NCI-H187 treated with DMSO at 0.1 percent for 48 hours (cell line): ENCODE data around the gene DSG1.
"Not testable (repeated sequence)": the region's sequence is repeated elsewhere in the genome, so short reads cannot be mapped to it uniquely, and the experiment has no call there.

ENCODE experiments used
- DNase-seq: peaks from one replicate; lab custom pipeline; 2025; lab: John Stamatoyannopoulos, UW

The DSG1 gene

GRCh38 chr18:31353336-31353735 lies 35.4 kb downstream of the DSG1 start:
- not testable (repeated sequence) for DNase-seq

DNA sequence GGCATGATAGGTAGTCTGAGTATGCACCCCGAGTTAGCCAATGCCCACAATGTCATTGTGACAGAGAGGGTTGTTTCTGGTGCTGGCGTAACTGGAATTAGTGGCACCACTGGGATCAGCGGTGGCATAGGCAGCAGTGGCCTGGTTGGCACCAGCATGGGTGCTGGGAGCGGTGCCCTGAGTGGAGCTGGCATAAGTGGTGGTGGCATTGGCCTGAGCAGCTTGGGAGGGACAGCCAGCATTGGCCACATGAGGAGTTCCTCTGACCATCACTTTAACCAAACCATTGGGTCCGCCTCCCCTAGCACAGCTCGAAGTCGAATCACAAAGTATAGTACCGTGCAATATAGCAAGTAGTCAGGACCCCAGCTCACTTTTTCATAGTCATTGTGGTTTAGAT lies 37.0 kb downstream of the DSG1 start:
- no peak for DNase-seq

DNA sequence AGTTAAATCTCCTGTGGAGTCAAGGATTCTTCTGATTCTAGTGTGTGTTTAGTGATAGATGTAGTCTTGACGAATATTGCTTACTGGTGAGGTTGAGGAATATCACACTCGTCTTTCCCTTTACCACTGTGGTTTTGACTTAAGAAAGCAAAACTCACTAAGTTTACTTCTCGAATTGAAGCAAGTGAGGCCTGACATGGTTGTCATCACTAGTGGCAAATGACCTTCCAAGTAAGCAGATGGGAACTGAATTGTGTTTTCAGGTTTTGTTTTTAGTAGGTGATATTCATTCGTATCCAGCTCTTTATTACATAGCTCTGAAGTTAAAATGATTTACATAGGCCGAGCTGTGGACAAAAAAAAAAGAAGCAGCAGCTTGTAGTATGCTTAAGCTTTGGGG lies 38.1 kb downstream of the DSG1 start:
- no peak for DNase-seq

DNA sequence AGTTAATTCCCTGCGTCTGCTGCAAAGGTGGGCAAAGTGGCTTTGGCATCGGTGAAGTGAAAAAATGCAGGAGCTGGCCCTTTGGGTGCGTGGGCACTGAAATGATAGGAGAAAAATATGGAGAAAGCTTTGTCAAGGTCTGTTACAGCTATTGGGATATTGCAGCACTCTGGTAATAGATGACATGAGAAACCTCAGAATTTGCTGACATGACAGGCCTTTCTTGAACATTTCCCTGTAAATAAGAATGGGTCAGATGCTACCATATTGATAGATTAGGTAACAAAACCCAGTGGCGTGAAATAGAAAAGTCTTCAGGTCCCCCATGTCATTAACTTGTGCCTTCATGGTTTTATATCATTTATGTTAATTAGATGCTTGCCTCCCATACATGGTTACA lies 46.2 kb downstream of the DSG1 start:
- no peak for DNase-seq

- DNase-seq = no peak
Measured at GRCh38 chr18:31369478-31369877, 51.5 kb downstream of the DSG1 start.

GRCh38 chr18:31371989-31372388 lies 54.0 kb downstream of the DSG1 start:
- no peak for DNase-seq

GRCh38 chr18:31373641-31374040 lies 55.7 kb downstream of the DSG1 start:
- no peak for DNase-seq

DNA sequence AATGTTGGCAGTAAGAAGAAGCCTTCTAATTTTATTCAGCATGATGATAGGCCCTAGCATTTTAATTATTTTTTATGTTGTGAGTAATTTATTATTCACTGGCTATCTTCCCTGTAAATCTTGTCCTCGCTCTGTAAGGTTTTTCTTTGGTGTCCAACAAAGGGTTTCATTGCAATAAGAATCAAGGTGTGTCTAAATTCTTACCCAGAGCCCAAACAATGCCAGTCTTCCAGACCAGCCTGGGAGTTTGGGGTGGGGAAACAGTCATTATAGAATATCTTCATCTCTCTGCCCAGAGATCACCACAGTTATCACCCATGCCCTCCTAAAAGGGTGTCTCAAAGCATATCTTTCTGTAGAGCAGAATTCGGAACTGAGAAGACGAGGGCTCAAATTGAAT lies 58.5 kb downstream of the DSG1 start, which contains the start of gene DSG4:
Gene DSG4 (plus strand): TSS at position 301 of the 400 bp plus-strand sequence. CDS start 135 bp downstream, outside the sequence.
- DNase-seq = no peak

DNA sequence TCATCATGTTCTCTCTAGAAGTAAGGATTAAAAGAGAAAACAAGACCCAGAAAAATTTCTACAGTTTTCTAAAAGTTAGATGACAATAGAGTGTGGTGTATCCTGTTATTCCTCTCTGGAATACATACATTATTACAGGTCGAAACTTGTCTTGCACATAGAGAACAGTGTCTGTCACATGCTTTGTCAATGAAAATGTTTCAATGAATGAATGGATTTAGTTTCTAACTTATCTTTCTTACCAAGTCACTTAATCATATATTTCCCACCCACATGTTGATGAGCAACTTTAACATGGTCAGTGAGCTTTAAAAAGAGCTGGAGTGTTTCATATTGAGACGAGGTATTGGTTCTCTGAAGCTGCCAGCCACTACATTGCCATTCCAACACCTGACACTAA lies 63.0 kb downstream of the DSG1 start:
- no peak for DNase-seq

- no peak for DNase-seq
Measured at GRCh38 chr18:31382107-31382506, 64.1 kb downstream of the DSG1 start.

DNA sequence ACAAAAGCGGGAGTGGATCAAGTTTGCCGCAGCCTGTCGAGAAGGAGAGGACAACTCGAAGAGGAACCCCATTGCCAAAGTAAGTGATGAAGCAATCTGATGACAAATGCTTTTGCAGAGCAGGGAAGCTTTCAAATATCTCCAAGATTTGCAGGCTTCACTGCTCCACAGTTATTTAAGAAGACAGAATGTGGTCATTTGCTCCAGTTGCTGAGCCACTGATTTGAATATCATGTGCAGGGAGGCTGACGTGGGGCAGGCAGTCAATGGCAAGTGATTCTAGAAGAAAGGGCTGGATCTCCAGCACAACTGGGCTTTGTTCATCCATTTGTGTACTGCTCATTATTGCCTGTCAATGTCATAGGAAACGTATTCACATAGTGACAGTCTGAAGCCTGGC lies 68.8 kb downstream of the DSG1 start:
- no peak for DNase-seq

DNA sequence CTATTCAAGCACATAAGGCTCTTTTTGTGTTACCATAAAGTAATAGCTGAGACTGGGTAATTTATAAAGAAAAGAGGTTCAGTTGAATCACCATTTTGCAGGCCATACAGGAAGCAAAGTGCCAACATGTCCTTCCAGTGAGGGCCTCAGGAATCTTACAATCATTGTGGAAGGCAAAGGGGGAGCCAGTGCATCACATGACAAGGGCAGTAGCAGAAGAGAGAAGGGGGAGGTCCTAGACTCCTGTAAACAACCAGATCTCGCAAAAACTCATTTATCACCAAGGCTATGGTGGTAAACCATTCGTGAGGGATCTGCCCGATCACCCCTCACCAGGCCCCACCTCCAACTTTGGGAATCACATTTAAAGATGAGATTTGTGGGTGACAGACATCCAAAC lies 75.3 kb downstream of the DSG1 start:
- no peak for DNase-seq

GRCh38 chr18:31396796-31397612 lies 79.0 kb downstream of the DSG1 start:
- no peak for DNase-seq

DNA sequence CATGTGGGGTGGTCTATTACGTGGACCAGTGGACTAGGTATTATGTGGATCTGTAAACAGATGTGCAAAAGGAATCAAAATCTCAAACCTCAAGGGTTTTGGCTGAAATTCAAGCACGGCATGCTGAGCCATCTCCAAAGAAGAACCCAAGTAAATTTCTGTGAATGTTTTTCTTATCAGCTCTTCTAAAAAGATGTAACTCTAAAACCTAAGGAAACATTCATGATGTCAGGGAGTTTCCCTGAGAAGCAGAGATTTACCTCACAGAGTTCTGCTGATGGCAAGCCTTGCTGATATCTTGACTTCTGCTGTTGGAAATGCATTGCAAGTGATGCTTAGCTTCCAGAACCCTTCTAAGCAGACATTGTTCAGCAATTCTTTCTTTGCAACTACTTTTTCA lies 80.2 kb downstream of the DSG1 start:
- DNase-seq = no peak

GRCh38 chr18:31399306-31400032 lies 81.5 kb downstream of the DSG1 start:
- DNase-seq = no peak

GRCh38 chr18:31401156-31402025 lies 83.4 kb downstream of the DSG1 start:
- no peak for DNase-seq

GRCh38 chr18:31402026-31402373 lies 84.0 kb downstream of the DSG1 start:
- DNase-seq = no peak

DNA sequence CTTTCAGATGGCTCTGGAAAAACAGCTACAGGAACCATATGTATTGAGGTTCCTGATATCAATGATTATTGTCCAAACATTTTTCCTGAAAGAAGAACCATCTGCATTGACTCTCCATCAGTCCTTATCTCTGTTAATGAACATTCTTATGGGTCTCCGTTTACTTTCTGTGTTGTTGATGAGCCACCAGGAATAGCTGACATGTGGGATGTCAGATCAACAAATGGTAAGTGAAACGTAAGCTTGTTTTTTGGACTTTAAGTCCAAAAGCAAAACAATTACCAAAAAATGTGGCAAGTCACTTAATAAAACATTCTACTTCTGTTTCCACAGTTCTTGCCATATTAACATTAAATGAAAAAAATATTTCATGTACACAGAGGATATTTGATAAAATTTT lies 85.4 kb downstream of the DSG1 start:
- no peak for DNase-seq
